ENCODE results near the gene NDUFB2. TPM values are rescaled to one million over a fixed set of nuclear protein-coding genes. Genes with fewer than 3 reads are reported as not detected.
"Not testable (repeated sequence)": the region's sequence is repeated elsewhere in the genome, so short reads cannot be mapped to it uniquely, and the experiment has no call there.

The NDUFB2 gene
- total RNA-seq, 1 donor from 2014 or later = 113 TPM

GRCh38 chr7:140672382-140673062 is 24.0 kb upstream of the NDUFB2 start, which contains the start of gene ADCK2:
TSS of gene ADCK2 (plus strand) at chr7:140672945. CDS start at chr7:140673331, 386 bp downstream.
- no peak for DNase-seq (ENCODE audit: low read depth, low spot score)

GRCh38 chr7:140673063-140673773 is 23.3 kb upstream of the NDUFB2 start:
- DNase-seq (ENCODE audit: low read depth, low spot score) = no peak

GRCh38 chr7:140673774-140674155 is 22.7 kb upstream of the NDUFB2 start:
- DNase-seq (ENCODE audit: low read depth, low spot score) = no peak

GRCh38 chr7:140674356-140674800 is 22.1 kb upstream of the NDUFB2 start:
- DNase-seq (ENCODE audit: low read depth, low spot score) = no peak

GRCh38 chr7:140674899-140675701 is 21.4 kb upstream of the NDUFB2 start:
- no peak for DNase-seq (ENCODE audit: low read depth, low spot score)

- DNase-seq (ENCODE audit: low read depth, low spot score) = no peak
Observed at GRCh38 chr7:140675726-140676125, 20.8 kb upstream of the NDUFB2 start.

GRCh38 chr7:140676306-140676705 is 20.2 kb upstream of the NDUFB2 start:
- no peak for DNase-seq (ENCODE audit: low read depth, low spot score)

- not testable (repeated sequence) for DNase-seq (ENCODE audit: low read depth, low spot score)
Observed at GRCh38 chr7:140676956-140677355, 19.6 kb upstream of the NDUFB2 start.

- DNase-seq (ENCODE audit: low read depth, low spot score) = no peak
Observed at GRCh38 chr7:140677496-140677895, 19.0 kb upstream of the NDUFB2 start.

GRCh38 chr7:140678081-140678815 is 18.3 kb upstream of the NDUFB2 start:
- DNase-seq (ENCODE audit: low read depth, low spot score) = no peak

GRCh38 chr7:140678816-140679130 is 17.7 kb upstream of the NDUFB2 start:
- no peak for DNase-seq (ENCODE audit: low read depth, low spot score)

- DNase-seq (ENCODE audit: low read depth, low spot score) = no peak
Observed at GRCh38 chr7:140679186-140679585, 17.3 kb upstream of the NDUFB2 start.

- no peak for DNase-seq (ENCODE audit: low read depth, low spot score)
Observed at GRCh38 chr7:140680886-140681285, 15.6 kb upstream of the NDUFB2 start.

GRCh38 chr7:140681766-140682165 is 14.7 kb upstream of the NDUFB2 start:
- DNase-seq (ENCODE audit: low read depth, low spot score) = no peak

GRCh38 chr7:140683657-140684056 is 12.9 kb upstream of the NDUFB2 start:
- no peak for DNase-seq (ENCODE audit: low read depth, low spot score)

- no peak for DNase-seq (ENCODE audit: low read depth, low spot score)
Observed at GRCh38 chr7:140684066-140684950, 12.2 kb upstream of the NDUFB2 start.

GRCh38 chr7:140685407-140686087 is 11.0 kb upstream of the NDUFB2 start:
- DNase-seq (ENCODE audit: low read depth, low spot score) = no peak

- DNase-seq (ENCODE audit: low read depth, low spot score) = no peak
Observed at GRCh38 chr7:140686921-140687320, 9.6 kb upstream of the NDUFB2 start.

- no peak for DNase-seq (ENCODE audit: low read depth, low spot score)
Observed at GRCh38 chr7:140688341-140688740, 8.2 kb upstream of the NDUFB2 start.
